ENCODE results near the gene MRPS21. TPM values are rescaled to one million over a fixed set of nuclear protein-coding genes. Genes with fewer than 3 reads are reported as not detected.

The MRPS21 gene
- total and polyA plus RNA-seq, 2 donors from 2014 or later = 71.7 to 134 TPM

DNA sequence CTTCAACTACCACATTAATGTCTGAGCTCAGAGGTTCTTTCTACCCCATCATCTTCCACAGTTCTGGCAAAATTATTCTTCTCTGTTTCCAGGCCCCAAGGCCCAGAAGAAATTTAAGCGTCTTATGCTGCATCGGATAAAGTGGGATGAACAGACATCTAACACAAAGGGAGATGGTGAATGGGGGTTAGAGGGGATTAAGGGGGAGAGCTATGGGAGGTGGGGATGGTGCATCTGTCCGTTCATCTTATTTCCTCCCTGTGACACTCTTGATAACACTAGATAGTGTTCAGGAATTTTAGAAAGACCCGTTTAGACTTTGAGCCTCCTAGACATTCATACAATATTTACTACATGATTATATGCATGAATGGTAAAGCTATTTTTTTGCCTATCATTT, 52.7 kb downstream of the MRPS21 start:
- peaks cover 7 to 39% (median 20%) of the 10 kb centered on the region in 3 donors for H3K36me3 ChIP-seq (ENCODE audit: control insufficient read depth in 2 of 3, insufficient read depth in 3 of 3, low read length in 3 of 3)
- TF ChIP-seq, protein P1, sequence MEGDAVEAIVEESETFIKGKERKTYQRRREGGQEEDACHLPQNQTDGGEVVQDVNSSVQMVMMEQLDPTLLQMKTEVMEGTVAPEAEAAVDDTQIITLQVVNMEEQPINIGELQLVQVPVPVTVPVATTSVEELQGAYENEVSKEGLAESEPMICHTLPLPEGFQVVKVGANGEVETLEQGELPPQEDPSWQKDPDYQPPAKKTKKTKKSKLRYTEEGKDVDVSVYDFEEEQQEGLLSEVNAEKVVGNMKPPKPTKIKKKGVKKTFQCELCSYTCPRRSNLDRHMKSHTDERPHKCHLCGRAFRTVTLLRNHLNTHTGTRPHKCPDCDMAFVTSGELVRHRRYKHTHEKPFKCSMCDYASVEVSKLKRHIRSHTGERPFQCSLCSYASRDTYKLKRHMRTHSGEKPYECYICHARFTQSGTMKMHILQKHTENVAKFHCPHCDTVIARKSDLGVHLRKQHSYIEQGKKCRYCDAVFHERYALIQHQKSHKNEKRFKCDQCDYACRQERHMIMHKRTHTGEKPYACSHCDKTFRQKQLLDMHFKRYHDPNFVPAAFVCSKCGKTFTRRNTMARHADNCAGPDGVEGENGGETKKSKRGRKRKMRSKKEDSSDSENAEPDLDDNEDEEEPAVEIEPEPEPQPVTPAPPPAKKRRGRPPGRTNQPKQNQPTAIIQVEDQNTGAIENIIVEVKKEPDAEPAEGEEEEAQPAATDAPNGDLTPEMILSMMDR (IDR thresholded peaks at IDR 0.05; ENCODE audit: borderline replicate concordance, extremely low read depth, insufficient read depth) = no peak
- H3K4me3 ChIP-seq (ENCODE audit: low read length in 3 of 3) = no peak overlapping the region

DNA sequence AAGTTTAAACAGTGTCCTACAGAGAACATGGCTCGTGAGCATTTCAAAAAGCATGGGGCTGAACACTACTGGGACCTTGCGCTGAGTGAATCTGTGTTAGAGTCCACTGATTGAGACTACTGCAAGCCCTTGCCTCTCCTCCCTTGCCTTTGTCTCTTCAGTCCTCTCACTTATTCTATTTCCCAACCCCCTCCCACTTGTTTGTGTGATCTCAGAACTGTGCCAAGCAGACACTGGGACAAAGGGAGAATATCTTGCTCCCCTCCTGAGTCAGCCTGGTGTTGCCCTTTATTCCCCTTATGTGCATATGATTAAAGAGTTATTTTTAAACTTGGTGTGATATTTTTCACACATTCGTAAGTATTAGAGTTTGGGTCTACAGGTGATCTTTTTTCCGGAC, 59.2 kb downstream of the MRPS21 start:
- H3K36me3 ChIP-seq (ENCODE audit: control insufficient read depth in 2 of 3, insufficient read depth in 3 of 3, low read length in 3 of 3) = peaks cover 2 to 19% (median 8%) of the 10 kb centered on the region in 3 donors

More for the DNA sequence above, 52.7 kb downstream of the MRPS21 start:
- FAIRE-seq = no peak
- intact Hi-C loops (cut with DNase I) = no loop called here
- H3K27me3 ChIP-seq (ENCODE audit: control insufficient read depth, insufficient read depth, low read length) = no peaks in the 10 kb centered on the region
- no peaks in the 10 kb centered on the region for H3K4me1 ChIP-seq (ENCODE audit: control insufficient read depth in 2 of 3, insufficient read depth in 2 of 3, low read depth in 1 of 3, low read length in 3 of 3)
- H3K9me3 ChIP-seq (ENCODE audit: control insufficient read depth in 2 of 3, insufficient read depth in 1 of 3, low read length in 3 of 3) = no peaks in the 10 kb centered on the region
- no peak for DNase-seq
- H3K9ac ChIP-seq (ENCODE audit: low read length in 3 of 3) = no peak overlapping the region
- no peak overlapping the region for H3K27ac ChIP-seq (ENCODE audit: low read depth in 2 of 2, low read length in 2 of 2)

More for the DNA sequence above, 59.2 kb downstream of the MRPS21 start:
- intact Hi-C loops (cut with DNase I) = no loop called here
- Histone ChIP-seq H3K9me3 (ENCODE audit: control insufficient read depth in 2 of 3, insufficient read depth in 1 of 3, low read length in 3 of 3) (no peaks in the 10 kb centered on the region), H3K4me1 (ENCODE audit: control insufficient read depth in 2 of 3, insufficient read depth in 2 of 3, low read depth in 1 of 3, low read length in 3 of 3) (no peaks in the 10 kb centered on the region), H3K4me3 (ENCODE audit: low read length in 3 of 3) (no peak overlapping the region), H3K27ac (ENCODE audit: low read depth in 2 of 2, low read length in 2 of 2) (no peak overlapping the region), H3K27me3 (ENCODE audit: control insufficient read depth, insufficient read depth, low read length) (no peaks in the 10 kb centered on the region), H3K9ac (ENCODE audit: low read length in 3 of 3) (no peak overlapping the region)
- TF ChIP-seq, protein P1 (IDR thresholded peaks at IDR 0.05; ENCODE audit: borderline replicate concordance, extremely low read depth, insufficient read depth) = no peak
- no peak for DNase-seq
- no peak for FAIRE-seq

Other genes starting within 250 kb of the MRPS21 start
- 41.7 TPM for gene VPS45, start 226.1 kb upstream of the MRPS21 start, total RNA-seq
- 33.1 TPM for gene VPS45, start 226.1 kb upstream of the MRPS21 start, polyA plus RNA-seq (ENCODE audit: insufficient read depth, low read depth, low replicate concordance)
- 32.7 TPM for gene PLEKHO1, start 143.9 kb upstream of the MRPS21 start, total RNA-seq
- gene PLEKHO1, start 143.9 kb upstream of the MRPS21 start, polyA plus RNA-seq (ENCODE audit: insufficient read depth, low read depth, low replicate concordance) = 28.0 TPM
- gene ANP32E, start 57.7 kb upstream of the MRPS21 start, total RNA-seq = 41.7 TPM
- gene ANP32E, start 57.7 kb upstream of the MRPS21 start, polyA plus RNA-seq (ENCODE audit: insufficient read depth, low read depth, low replicate concordance) = 22.1 TPM
- gene CA14, start 36.1 kb upstream of the MRPS21 start, total RNA-seq = 0.35 TPM
- gene CA14, start 36.1 kb upstream of the MRPS21 start, polyA plus RNA-seq (ENCODE audit: insufficient read depth, low read depth, low replicate concordance) = 0.41 TPM
- gene APH1A, start 24.8 kb upstream of the MRPS21 start, total RNA-seq = 147 TPM
- 116 TPM for gene APH1A, start 24.8 kb upstream of the MRPS21 start, polyA plus RNA-seq (ENCODE audit: insufficient read depth, low read depth, low replicate concordance)
- gene C1orf54, start 21.1 kb upstream of the MRPS21 start, total RNA-seq = 17.1 TPM
- gene C1orf54, start 21.1 kb upstream of the MRPS21 start, polyA plus RNA-seq (ENCODE audit: insufficient read depth, low read depth, low replicate concordance) = 67.2 TPM
- 8.8 TPM for gene CIART, start 11.3 kb upstream of the MRPS21 start, total RNA-seq
- gene CIART, start 11.3 kb upstream of the MRPS21 start, polyA plus RNA-seq (ENCODE audit: insufficient read depth, low read depth, low replicate concordance) = 9.1 TPM
- gene PRPF3, start 27.7 kb downstream of the MRPS21 start, total RNA-seq = 62.3 TPM
- gene PRPF3, start 27.7 kb downstream of the MRPS21 start, polyA plus RNA-seq (ENCODE audit: insufficient read depth, low read depth, low replicate concordance) = 24.0 TPM
- gene RPRD2, start 70.3 kb downstream of the MRPS21 start, total RNA-seq = 40.4 TPM
- 9.1 TPM for gene RPRD2, start 70.3 kb downstream of the MRPS21 start, polyA plus RNA-seq (ENCODE audit: insufficient read depth, low read depth, low replicate concordance)
- gene TARS2, start 193.6 kb downstream of the MRPS21 start, total RNA-seq = 25.6 TPM
- 20.4 TPM for gene TARS2, start 193.6 kb downstream of the MRPS21 start, polyA plus RNA-seq (ENCODE audit: insufficient read depth, low read depth, low replicate concordance)
- gene ECM1, start 214.2 kb downstream of the MRPS21 start, total RNA-seq = 9.2 TPM
- 36.4 TPM for gene ECM1, start 214.2 kb downstream of the MRPS21 start, polyA plus RNA-seq (ENCODE audit: insufficient read depth, low read depth, low replicate concordance)
- not detected for gene FALEC, start 221.9 kb downstream of the MRPS21 start, total RNA-seq
- not detected for gene FALEC, start 221.9 kb downstream of the MRPS21 start, polyA plus RNA-seq (ENCODE audit: insufficient read depth, low read depth, low replicate concordance)